Activated T-cell treated with anti-CD3 and anti-CD28 coated beads, Interleukin-2, amount 50 U/mL, for 1 hour (primary cell): Measurements from ENCODE around the gene DKKL1.
"Not testable (repeated sequence)": the region's sequence is repeated elsewhere in the genome, so short reads cannot be mapped to it uniquely, and the experiment has no call there.

ENCODE experiments used
- DNase-seq: peaks from one replicate; pipeline ENCODE4 v3.0.0-alpha.2; 2020

The DKKL1 gene

DNA sequence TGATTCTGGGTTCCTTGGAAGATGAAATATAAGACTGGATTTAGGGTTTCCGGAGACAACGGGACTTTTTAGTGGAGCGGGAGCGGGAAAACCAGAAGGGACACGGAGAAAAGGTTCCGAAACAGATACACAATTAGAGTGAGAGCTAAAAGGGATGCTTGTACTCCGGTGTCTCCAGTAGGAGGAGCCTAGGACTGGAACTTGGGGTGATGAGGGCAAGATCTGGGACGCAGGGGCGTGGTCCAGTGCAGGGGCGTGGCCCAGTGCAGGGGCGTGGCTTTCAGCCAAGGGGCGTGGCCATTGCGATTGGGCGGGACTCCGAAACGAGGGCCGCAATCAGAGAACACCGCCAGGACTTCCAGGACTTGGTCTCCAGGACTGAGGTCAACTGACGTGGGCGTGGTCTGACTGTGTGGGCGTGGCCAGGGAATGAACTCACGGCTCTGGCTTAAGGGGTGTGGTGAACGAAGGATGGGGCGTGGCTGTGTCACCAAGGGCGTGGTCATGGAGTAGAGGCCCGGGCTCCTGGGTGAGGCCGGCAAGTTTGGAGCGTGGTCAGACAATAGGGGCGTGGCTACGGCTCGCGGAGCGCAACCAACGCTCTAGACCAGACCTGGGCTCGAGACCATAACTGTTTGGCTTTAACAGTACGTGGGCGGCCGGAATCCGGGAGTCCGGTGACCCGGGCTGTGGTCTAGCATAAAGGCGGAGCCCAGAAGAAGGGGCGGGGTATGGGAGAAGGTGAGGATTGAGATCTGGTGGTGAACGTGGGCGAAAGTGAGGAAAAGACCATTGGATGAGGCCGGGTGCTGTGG lies at the start of gene DKKL1:
Gene DKKL1 (plus strand): TSS at position 610 of the 815 bp plus-strand sequence. CDS start 122 bp downstream, at position 732.
- DNase-seq = peak; percentile 80

DNA sequence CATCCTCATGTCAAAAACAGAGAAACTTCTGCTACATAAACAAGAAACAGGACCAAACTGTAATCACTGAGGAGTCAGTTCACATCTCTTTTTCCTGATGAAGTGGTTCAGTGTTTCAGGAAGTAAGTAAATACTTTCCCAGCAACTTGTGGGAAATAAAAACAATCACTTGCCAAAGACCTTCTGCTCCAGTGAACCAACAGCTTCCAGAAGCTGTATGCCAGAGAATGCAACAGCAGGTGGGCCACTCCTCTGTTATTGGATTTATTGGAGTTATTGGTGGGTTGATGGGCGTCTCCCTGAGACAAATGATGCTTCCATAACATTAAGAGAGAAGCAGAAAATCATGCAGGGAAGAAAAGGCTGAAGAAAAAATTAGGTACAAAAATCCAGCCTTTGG lies 48.6 kb upstream of the DKKL1 start:
- DNase-seq = no peak

DNA sequence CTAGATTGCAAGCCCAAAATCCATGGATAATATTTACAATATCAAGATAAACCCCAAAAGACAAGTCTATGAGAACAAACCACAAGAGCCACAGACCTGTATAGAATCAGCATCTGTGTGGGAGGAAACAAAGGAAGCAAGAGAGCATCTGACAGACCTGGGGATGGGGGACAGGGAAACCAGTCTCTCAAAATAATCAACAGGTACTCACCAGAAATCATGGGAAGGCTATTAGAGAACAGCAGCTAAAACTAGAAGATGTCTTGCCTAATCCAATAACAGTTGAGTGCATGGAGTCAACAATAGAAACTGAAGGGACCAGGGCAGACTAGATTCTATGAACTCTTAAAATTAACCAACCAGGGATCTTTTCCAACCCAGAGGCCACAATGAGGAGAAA lies 47.4 kb upstream of the DKKL1 start:
- no peak for DNase-seq

DNA sequence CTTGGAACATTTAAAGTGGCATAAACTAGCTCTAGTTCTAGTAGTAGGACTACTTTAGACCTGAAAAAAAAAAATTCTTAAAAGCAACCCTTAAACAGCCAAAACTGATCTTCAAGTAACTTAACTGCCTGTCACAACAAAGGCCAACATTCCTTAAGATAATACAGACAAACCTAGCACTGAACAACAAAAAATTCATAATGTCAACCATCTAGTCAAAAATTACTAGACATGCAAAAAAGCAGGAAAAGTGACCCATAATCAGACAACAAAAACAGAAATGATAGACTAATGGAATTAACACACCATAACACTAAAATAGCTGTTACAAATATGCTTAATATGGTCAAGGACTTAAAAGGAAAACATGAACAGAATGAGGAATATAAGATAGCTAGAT lies 45.4 kb upstream of the DKKL1 start:
- no peak for DNase-seq

DNA sequence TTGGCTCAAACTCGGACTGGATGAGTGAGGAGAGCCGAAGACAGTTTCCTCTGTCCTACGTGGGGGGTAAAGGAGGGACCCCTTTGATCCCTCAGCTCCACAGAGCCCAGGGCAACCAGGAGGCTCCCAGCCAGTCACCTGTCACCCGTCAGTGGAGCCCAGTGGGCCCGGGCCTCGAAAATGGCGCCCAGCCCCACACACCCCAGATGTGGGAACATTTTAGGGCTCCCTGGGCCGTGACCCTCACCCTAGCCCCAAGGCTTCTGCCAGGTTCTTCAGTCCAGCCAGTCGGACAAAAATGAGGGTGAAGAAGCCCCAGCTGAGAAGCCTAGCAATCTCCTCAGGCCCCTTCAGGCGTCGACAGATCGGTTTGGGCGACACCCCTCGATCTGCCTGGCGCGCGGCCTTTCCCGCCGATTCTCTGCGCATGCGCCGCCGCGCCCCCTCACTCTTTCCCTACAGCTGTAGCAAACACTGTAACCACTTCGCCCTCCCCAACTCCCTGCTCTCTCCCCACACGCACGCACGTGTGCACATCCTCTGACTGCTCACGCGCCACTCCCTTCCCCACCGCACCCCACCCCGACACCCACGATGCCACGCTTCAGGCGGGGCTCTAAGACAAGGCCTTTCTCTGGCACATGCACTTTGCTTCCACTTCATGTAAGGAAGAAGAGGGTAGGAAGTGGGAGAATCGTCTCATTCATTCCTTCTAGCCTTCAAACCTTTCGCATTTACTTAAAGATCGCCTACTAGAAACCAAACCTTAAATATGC lies 38.7 kb upstream of the DKKL1 start, which contains the start of gene SLC6A16:
Gene SLC6A16 (minus strand): TSS at position 391 of the 776 bp plus-strand sequence. CDS start 13,844 bp downstream, outside the sequence.
- no peak for DNase-seq

DNA sequence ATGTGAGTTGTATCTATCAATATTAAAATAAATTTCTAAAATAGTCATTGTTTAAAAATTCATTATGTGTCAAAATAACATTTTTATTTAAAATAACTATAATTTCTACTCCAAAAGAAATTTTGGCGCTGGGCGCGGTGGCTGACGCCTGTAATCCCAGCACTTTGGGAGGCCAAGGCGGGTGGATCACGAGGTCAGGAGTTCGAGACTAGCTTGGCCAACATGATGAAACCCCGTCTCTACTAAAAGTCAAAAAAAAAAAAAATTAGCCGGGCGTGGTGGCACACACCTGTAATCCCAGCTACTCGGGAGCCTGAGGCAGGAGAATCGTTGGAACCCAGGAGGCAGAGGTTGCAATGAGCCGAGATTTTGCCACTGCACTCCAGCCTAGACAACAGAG lies 37.9 kb upstream of the DKKL1 start:
- DNase-seq = not testable (repeated sequence)

DNA sequence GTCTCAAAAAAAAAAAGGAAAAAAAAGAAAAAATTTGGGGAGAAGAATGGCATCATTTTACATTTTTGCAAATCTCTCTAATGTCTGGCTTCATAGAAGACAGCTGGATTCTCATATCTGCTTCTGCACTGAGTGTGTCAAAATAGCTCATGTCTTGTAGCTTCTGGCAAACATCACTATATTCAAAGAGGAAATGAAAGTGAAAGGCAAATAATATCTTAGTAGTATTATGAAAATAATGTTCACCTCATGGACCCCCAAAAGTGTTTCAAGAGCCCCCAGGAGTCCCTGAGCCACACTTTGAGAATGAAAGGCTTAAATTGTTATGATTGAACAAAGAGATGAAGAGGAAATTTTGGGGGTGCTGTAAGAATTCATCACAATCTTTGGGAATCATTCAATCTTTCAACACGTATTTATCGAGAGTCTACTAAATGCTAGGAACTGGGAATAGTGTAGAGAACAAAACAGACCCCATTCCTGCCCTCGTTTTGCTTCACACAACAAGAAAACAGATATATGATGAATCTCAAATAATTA lies 37.4 kb upstream of the DKKL1 start:
- DNase-seq = no peak

DNA sequence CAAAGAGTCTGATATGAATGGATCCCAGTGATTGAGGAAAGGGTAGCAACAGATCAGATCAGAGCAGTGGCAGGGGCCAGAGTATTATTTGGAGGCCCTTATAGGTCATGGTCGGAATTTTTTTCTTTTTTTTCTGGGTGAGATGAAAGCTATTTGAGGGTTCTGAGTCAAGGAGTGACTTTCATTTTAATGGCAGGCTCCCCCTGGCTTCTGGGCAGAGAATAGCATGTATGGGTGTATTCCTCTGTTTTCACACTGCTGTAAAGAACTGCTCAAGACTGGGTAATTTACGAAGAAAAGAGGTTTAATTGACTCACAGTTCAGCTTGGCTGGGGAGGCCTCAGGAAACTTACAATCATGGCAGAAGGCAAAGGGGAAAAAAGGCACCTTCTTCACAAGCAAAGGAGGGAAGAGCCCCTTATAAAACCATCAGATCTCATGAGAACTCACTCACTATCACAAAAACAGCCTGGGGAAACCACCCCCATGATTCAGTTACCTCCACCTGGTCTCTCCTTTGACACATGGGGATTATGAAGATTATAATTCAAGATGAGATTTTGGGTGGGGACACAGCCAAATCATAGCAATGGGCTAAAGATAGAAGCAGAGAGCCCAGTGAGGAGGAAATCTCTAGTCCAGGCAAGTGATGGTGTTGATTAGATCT lies 35.7 kb upstream of the DKKL1 start:
- no peak for DNase-seq

DNA sequence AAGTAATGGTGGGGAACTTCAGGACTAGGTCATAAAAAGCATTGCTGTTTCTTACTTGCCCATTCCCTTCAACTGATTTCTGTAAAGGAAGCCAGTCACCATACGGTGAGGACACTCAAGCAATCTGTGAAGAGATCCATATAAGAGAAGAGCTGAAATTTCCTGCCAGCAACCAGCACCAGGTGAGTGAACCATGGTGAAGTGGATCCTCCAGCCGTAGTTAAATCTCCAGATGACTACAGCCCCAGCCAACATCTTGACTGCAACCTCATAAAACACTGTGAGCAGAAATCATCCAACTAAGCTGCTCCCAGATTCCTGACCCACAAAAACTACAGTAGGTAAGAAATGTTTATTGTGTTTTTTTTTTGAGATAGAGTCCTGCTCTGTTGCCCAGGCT lies 34.9 kb upstream of the DKKL1 start:
- no peak for DNase-seq

DNA sequence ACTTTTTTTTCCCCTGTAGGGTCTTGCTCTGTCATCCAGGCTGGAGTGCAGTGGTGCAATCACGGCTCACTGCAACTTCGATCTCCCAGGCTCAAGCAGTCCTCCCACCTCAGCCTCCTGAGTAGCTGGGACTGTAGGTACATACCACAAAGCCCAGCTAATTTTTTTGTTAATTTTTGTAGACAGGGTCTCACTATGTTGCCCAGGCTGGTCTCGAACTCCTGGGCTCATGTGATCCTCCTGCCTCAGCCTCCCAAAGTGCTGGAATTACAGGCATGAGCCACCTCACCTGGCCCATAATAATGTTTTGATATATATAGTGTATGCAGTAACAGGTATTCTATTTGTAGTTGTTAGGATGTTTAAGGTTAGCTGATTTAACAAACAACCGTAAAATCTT lies 32.5 kb upstream of the DKKL1 start:
- not testable (repeated sequence) for DNase-seq

DNA sequence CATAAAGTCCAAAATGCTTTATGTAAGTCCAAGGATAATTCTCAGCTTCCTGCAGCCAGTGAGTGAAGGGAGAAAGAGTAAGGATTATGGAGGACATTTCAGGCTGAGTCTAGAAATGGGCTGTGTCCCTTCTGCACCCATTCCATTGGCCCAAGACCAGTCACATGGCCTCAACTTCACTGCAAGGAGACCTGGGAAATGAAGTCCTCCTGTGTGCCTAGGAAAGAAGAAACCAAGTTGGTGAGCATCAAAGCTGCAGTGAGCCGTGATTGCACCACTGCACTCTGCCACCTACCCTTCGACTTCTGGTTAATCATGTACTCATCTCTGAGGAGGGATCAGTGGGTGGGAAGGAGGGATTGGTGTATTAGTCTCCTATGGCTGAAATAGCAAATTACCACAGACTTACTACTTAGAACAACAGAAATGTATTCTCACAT lies 32.0 kb upstream of the DKKL1 start:
- DNase-seq = peak; percentile 48

DNA sequence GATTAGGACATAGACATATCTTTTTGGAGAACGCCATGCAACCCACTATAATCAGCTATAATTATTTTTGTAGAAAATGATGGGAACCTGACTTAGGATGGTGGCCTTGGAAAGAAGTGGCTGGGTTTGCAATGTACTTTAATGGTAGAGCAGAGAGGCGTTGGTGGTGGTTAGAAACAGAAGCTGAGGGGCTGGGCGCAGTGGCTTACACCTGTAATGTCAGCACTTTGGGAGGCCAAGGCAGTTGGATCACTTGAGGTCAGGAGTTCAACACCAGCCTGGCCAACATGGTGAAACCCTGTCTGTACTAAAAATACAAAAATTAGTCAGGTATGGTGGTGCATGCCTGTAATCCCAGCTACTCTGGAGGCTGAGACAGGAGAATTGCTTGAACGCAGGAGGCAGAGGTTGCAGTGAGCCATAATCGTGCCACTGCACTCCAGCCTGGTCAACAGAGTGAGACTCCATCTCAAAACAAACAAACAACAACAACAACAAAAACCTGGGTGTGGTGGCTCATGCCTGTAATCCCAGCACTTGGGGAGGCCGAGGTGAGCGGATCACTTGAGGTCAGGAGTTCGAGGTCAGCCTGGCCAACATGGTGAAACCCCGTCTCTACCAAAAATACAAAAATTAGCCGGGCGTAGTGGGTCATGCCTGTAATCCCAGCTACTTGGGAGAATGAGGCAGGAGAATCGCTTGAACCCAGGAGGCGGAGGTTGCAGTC lies 30.8 kb upstream of the DKKL1 start:
- not testable (repeated sequence) for DNase-seq

DNA sequence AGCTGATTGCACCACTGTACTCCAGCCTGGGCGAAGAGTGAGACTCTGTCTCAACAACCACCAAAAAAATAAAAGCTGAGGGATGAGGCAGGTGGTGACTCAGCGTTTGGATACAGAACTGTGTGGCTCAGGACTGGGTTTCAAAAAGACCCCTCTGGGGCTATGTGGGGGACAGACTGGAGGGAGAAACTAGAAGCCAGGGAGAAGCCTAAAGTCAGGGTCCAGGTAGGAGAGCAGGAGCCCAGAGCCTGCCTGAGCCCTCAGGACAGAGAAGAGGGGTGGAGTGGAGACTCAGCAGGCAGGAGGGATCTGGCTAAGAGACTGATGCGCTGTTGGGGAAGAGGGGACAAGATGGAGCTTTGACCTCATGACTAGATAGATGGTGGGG lies 30.3 kb upstream of the DKKL1 start:
- DNase-seq = no peak

DNA sequence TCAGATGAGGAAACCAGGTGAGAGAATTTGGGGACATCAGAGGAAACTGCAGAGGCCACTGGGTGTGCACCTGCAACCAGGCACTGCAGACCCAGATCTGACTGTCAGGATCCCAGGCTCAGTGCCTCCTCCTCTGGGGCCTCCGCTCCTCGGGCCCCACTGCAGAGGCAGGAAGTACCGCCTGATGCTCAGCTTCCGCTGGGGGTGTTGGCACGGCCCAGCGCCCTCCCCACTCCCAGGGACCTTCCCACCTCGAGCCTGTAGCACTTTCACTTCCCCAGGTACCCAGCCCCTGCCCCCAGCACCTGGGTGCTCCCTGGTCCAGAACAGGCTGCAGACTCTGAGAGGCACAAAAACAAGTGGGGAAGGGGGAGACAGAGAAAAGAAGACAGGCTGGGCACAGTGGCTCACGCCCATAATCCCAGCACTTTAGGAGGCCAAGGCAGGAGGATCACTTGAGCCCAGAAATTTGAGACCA lies 29.8 kb upstream of the DKKL1 start:
- DNase-seq = peak; percentile 70

DNA sequence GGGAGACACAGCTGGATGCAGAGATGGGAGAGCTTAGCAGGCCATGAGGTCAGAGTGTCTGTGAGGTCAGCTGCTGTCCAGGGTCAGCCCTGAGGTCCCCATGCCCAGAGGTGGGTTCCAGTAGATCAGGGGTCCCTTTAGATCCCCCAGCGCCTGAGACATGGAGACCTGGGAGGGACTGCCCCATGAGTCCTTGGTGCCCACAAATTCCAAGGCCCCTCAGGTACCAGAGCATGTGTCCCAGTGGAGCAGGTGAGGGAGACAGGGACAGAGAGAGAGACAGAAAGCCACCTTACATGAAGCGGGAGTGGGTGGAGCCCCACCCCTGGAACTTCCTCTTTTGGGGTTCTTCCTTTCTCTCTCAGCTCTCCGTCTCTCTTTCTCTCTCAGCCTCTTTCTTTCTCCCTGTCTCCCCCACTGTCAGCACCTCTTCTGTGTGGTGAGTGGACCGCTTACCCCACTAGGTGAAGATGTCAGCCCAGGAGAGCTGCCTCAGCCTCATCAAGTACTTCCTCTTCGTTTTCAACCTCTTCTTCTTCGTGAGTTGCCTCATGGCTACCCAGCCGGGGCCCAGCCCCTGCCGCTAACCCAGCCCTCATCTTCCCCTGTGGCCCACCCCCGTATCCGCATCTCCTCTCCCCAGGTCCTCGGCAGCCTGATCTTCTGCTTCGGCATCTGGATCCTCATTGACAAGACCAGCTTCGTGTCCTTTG lies 28.4 kb upstream of the DKKL1 start, which contains the start of gene CD37:
Gene CD37 (plus strand): TSS at position 336 of the 713 bp plus-strand sequence. CDS start 135 bp downstream, at position 471.
- peak; percentile 63 for DNase-seq

DNA sequence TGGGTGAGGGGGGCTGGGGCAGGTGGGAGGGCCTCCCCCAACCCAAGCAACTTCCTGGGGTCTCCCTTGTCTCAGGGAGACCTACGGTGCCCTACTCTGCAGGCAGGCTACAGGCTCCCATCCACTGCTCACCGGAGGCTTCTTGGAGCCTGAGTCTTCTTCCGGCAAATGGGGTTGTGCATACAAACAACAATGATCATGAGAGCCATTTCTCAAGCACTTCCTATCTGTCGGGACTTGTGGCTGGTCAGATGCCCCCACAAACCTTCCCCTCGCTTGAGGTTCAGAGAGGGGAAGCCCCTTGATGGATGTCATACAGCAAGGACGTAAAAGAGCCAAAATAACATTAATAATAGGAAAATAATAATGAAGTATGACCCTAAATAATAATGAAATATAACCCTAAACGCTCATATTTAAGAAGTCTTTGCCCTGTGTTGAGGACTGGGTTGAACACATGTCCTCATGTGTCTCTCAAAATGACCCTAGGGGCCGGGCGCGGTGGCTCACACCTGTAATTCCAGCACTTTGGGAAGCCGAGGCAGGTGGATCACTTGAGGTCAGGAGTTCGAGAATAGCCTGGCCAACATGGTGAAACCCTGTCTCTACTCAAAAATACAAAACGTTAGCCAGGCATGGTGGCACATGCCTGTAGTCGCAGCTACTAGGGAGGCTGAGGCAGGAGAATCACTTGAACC lies 27.7 kb upstream of the DKKL1 start:
- DNase-seq = no peak

DNA sequence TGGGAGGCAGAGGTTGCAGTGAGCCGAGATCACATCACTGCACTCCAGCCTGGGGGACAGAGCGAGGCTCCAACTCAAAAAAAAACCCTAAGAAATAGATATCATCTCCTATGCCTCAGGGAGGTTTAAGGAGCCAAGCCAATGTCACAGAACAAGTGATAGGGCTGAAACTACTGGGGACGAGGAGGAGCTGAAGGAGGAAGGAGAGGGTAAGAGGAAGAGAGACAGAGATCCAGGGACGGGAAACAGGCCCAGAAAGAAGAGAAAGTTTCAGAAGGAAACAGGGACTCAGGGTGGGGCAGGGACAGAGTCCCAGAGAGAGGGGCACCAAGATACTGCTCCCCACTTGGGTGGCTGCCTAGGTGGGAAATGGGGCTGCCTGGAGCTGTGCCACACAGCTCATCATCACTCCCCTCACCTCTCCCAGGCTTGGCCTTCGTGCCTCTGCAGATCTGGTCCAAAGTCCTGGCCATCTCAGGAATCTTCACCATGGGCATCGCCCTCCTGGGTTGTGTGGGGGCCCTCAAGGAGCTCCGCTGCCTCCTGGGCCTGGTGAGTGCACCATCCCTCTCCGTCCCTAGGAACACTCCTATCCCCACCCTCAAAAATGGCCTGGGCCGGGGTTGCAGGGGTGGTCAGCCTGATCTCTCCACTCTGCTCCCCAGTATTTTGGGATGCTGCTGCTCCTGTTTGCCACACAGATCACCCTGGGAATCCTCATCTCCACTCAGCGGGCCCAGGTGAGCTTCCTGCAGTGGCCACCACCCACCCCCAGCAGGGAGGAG lies 27.0 kb upstream of the DKKL1 start:
- DNase-seq = no peak

DNA sequence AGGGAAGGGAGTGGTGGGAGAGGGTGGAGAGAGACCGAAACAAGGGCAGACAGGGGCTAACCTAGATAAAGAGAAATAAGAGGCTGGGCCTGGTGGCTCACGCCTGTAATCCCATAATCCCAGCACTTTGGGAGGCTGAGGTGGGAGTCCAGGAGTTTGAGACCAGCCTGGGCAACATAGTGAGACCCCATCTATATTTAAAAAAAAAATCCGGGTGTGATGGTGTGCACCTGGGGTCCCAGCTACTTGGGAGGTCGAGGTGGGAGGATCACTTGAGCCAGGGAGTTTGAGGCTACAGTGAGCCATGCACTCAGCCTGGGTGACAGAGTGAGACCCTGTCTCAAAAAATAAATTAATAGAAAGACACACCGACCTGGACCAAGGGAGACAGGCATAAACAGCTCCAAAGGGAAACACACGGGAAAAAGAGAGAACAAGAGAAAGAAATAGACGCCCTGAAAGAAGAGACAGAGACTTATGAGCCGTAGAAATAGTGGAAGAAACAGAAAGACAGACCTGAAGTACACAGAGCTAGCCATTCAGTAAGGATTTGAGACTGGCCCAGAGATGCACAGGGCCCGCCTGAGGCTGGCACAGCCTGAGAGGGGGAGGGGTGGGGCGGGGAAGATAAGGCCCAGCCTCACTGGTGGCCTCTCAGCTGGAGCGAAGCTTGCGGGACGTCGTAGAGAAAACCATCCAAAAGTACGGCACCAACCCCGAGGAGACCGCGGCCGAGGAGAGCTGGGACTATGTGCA lies 26.2 kb upstream of the DKKL1 start:
- no peak for DNase-seq

DNA sequence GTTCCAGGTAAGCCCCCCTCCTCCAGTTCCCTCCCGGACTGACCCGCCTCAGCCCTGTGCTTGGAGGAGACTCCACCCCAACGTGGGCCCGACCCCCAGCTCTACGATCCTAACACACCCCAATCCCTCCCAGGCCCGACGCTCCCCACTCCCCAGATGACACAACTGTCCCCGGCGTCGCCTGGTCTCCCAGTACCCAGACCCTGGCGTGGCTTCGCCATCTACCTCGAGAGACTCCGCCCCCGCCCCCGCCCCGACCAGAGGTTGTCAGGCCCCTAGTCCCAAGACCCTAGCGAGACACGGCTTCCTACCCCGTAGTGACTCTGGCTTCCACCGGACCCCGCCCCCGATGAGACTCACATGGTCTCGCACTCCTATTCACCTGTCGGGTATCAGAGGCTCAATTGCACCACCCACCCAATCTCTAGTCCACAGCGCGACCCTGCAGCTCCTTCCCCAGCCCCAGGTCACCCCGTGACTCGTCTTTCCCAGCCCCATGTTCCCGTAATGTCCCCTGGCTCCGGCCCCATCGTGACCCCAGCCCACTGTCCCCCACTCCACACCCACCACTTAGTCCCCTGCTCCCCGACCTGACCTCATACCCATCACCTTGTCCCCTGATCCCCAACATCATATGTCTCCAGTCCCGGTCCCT lies 25.5 kb upstream of the DKKL1 start:
- no peak for DNase-seq
